ENCODE data around the gene ERBB4.
A peak's percentile ranks its signal among the peaks of the same experiment; 100 is the strongest.

Gene ERBB4

GRCh38 chr2:211835695-211836094 is 702.9 kb downstream of the ERBB4 start:
- no peaks in the 10 kb centered on the region for H3K79me2 ChIP-seq (ENCODE audit: insufficient read depth, low read depth)
- no peak overlapping the region for H3K4me3 ChIP-seq (IDR thresholded peaks at IDR 0.05; ENCODE audit: insufficient read depth, low read depth, low read length)
- H3K4me2 ChIP-seq = peak overlapping the region; percentile 42
- TF ChIP-seq CTCF (conservative IDR thresholded peaks at IDR 0.05; ENCODE audit: low read depth, low read length) = no peak
- no peak overlapping the region for H3K9ac ChIP-seq
- H4K20me1 ChIP-seq (ENCODE audit: insufficient read depth) = no peaks in the 10 kb centered on the region
- H3K4me1 ChIP-seq (ENCODE audit: low read depth, poor library complexity, severe bottlenecking) = peaks cover 50% of the 10 kb centered on the region
- H3K27me3 ChIP-seq (ENCODE audit: insufficient read depth, low read depth) = no peaks in the 10 kb centered on the region
- no peaks in the 10 kb centered on the region for H3K36me3 ChIP-seq (ENCODE audit: insufficient read depth)
- H3K27ac ChIP-seq = peak overlapping the region; percentile 22; the same call in 1 of the 2 replicates
- H2AFZ ChIP-seq (ENCODE audit: low read depth) = peak overlapping the region; percentile 19; the same call in 1 of the 2 replicates

GRCh38 chr2:211833582-211834279 is 704.9 kb downstream of the ERBB4 start:
- no peak for TF ChIP-seq CTCF (conservative IDR thresholded peaks at IDR 0.05; ENCODE audit: low read depth, low read length)
- H3K4me3 ChIP-seq (IDR thresholded peaks at IDR 0.05; ENCODE audit: insufficient read depth, low read depth, low read length) = no peak overlapping the region
- no peak overlapping the region for H3K27ac ChIP-seq
- H3K27me3 ChIP-seq (ENCODE audit: insufficient read depth, low read depth) = no peaks in the 10 kb centered on the region
- H3K79me2 ChIP-seq (ENCODE audit: insufficient read depth, low read depth) = no peaks in the 10 kb centered on the region
- no peak overlapping the region for H2AFZ ChIP-seq (ENCODE audit: low read depth)
- no peaks in the 10 kb centered on the region for H3K36me3 ChIP-seq (ENCODE audit: insufficient read depth)
- peaks cover 49% of the 10 kb centered on the region for H3K4me1 ChIP-seq (ENCODE audit: low read depth, poor library complexity, severe bottlenecking)
- H4K20me1 ChIP-seq (ENCODE audit: insufficient read depth) = no peaks in the 10 kb centered on the region
- no peak overlapping the region for H3K9ac ChIP-seq
- no peak overlapping the region for H3K4me2 ChIP-seq

GRCh38 chr2:211829725-211830124 is 708.9 kb downstream of the ERBB4 start:
- Histone ChIP-seq H3K9ac (no peak overlapping the region), H3K4me2 (no peak overlapping the region), H2AFZ (ENCODE audit: low read depth) (no peak overlapping the region), H3K27me3 (ENCODE audit: insufficient read depth, low read depth) (no peaks in the 10 kb centered on the region), H3K27ac (no peak overlapping the region), H3K4me1 (ENCODE audit: low read depth, poor library complexity, severe bottlenecking) (peaks cover 9% of the 10 kb centered on the region), H3K4me3 (IDR thresholded peaks at IDR 0.05; ENCODE audit: insufficient read depth, low read depth, low read length) (no peak overlapping the region), H3K36me3 (ENCODE audit: insufficient read depth) (no peaks in the 10 kb centered on the region), H3K79me2 (ENCODE audit: insufficient read depth, low read depth) (no peaks in the 10 kb centered on the region), H4K20me1 (ENCODE audit: insufficient read depth) (no peaks in the 10 kb centered on the region)
- no peak for TF ChIP-seq CTCF (conservative IDR thresholded peaks at IDR 0.05; ENCODE audit: low read depth, low read length)

GRCh38 chr2:211823886-211824479 is 714.6 kb downstream of the ERBB4 start:
- H2AFZ ChIP-seq (ENCODE audit: low read depth) = no peak overlapping the region
- no peak overlapping the region for H3K4me3 ChIP-seq (IDR thresholded peaks at IDR 0.05; ENCODE audit: insufficient read depth, low read depth, low read length)
- no peak for TF ChIP-seq CTCF (conservative IDR thresholded peaks at IDR 0.05; ENCODE audit: low read depth, low read length)
- H3K36me3 ChIP-seq (ENCODE audit: insufficient read depth) = no peaks in the 10 kb centered on the region
- no peaks in the 10 kb centered on the region for H3K79me2 ChIP-seq (ENCODE audit: insufficient read depth, low read depth)
- no peak overlapping the region for H3K9ac ChIP-seq
- no peaks in the 10 kb centered on the region for H3K4me1 ChIP-seq (ENCODE audit: low read depth, poor library complexity, severe bottlenecking)
- no peak overlapping the region for H3K27ac ChIP-seq
- no peaks in the 10 kb centered on the region for H4K20me1 ChIP-seq (ENCODE audit: insufficient read depth)
- H3K4me2 ChIP-seq = no peak overlapping the region
- no peaks in the 10 kb centered on the region for H3K27me3 ChIP-seq (ENCODE audit: insufficient read depth, low read depth)

Measured in KMS-11 (cell line).